GM21786 (cell line): ENCODE results near the gene PKN1.
"Not testable (repeated sequence)": the region's sequence is repeated elsewhere in the genome, so short reads cannot be mapped to it uniquely, and the experiment has no call there.

Experiments used
- ATAC-seq: cut with Tn5 transposase; IDR thresholded peaks from one replicate; pipeline ENCODE4 v1.9.1; 2021; ENCODE audit not compliant: unreplicated experiment

PKN1 gene

GRCh38 chr19:14432791-14433553, at the start of gene PKN1:
PKN1 (plus strand) TSS chr19:14433306; CDS start chr19:14433522, 216 bp downstream.
- no peak for ATAC-seq

- no peak for ATAC-seq
These were observed 49.2 kb upstream of the PKN1 start for GRCh38 chr19:14383661-14384555.

GRCh38 chr19:14385492-14385891, 47.6 kb upstream of the PKN1 start:
- ATAC-seq: no peak

- no peak for ATAC-seq
These were observed 42.6 kb upstream of the PKN1 start for GRCh38 chr19:14390548-14390947.

GRCh38 chr19:14391156-14391821, 41.8 kb upstream of the PKN1 start:
- no peak for ATAC-seq

- ATAC-seq: no peak
These were observed 39.8 kb upstream of the PKN1 start for GRCh38 chr19:14393329-14393728.

GRCh38 chr19:14394167-14394566, 38.9 kb upstream of the PKN1 start:
- no peak for ATAC-seq

- no peak for ATAC-seq
These were observed 37.8 kb upstream of the PKN1 start for GRCh38 chr19:14395262-14395661.

GRCh38 chr19:14395710-14396336, 37.3 kb upstream of the PKN1 start:
- ATAC-seq: no peak

GRCh38 chr19:14396730-14397129, 36.4 kb upstream of the PKN1 start:
- ATAC-seq: not testable (repeated sequence)

GRCh38 chr19:14397168-14397567, 35.9 kb upstream of the PKN1 start:
- not testable (repeated sequence) for ATAC-seq

- ATAC-seq: no peak
These were observed 32.1 kb upstream of the PKN1 start for GRCh38 chr19:14400951-14401431.

GRCh38 chr19:14401468-14402195, 31.5 kb upstream of the PKN1 start:
- no peak for ATAC-seq

GRCh38 chr19:14402332-14403144, 30.6 kb upstream of the PKN1 start:
- no peak for ATAC-seq

GRCh38 chr19:14403145-14403930, 29.8 kb upstream of the PKN1 start:
- not testable (repeated sequence) for ATAC-seq

- ATAC-seq: no peak
These were observed 28.8 kb upstream of the PKN1 start for GRCh38 chr19:14404312-14404711.

- ATAC-seq: no peak
These were observed 27.7 kb upstream of the PKN1 start for GRCh38 chr19:14405380-14405757.

GRCh38 chr19:14405758-14406644, 27.1 kb upstream of the PKN1 start:
- peak; percentile 54 for ATAC-seq
